Stimulated activated naive CD8-positive, alpha-beta T cell treated with anti-CD3 and anti-CD28 coated beads, Interleukin-15, Interleukin-2, amounts not matched to agents 100 ng/mL and 50 ng/mL, for 24 hours (primary cell): Measurements from ENCODE around the gene HLA-DRB1.

Experiments used
- H3K27ac Mint-ChIP-seq: one replicate; pipeline ENCODE4 v1.8.0; 2021; ENCODE audit warnings: mild to moderate bottlenecking, mixed read lengths
- H3K27me3 Mint-ChIP-seq: one replicate; pipeline ENCODE4 v1.8.0; 2021; ENCODE audit warnings: mixed read lengths
- H3K36me3 Mint-ChIP-seq: one replicate; pipeline ENCODE4 v1.8.0; 2021; ENCODE audit warnings: low read depth, mixed read lengths
- H3K4me1 Mint-ChIP-seq: one replicate; pipeline ENCODE4 v1.8.0; 2021; ENCODE audit warnings: low read depth, mixed read lengths
- H3K4me3 Mint-ChIP-seq: one replicate; pipeline ENCODE4 v1.8.0; 2021; ENCODE audit warnings: mild to moderate bottlenecking, mixed read lengths
- H3K9me3 Mint-ChIP-seq: one replicate; pipeline ENCODE4 v1.8.0; 2021; ENCODE audit warnings: mixed read lengths

The HLA-DRB1 gene

GRCh38 chr6:32615885-32616532 lies 26.4 kb upstream of the HLA-DRB1 start:
- H3K27ac Mint-ChIP-seq: peak overlapping the region; percentile 84
- H3K4me1 Mint-ChIP-seq: peaks cover 30% of the 10 kb centered on the region

GRCh38 chr6:32614366-32615081 lies 24.9 kb upstream of the HLA-DRB1 start:
- H3K4me1 Mint-ChIP-seq: peaks cover 26% of the 10 kb centered on the region
- H3K9me3 Mint-ChIP-seq: peaks cover 3% of the 10 kb centered on the region

More at GRCh38 chr6:32615885-32616532, 26.4 kb upstream of the HLA-DRB1 start:
- Mint-ChIP-seq H3K27me3 (no peaks in the 10 kb centered on the region), H3K9me3 (peaks cover 3% of the 10 kb centered on the region), H3K4me3 (no peak overlapping the region), H3K36me3 (no peaks in the 10 kb centered on the region)

GRCh38 chr6:32613475-32613874 lies 23.8 kb upstream of the HLA-DRB1 start:
- Mint-ChIP-seq H3K4me1 (peaks cover 27% of the 10 kb centered on the region), H3K4me3 (no peak overlapping the region), H3K9me3 (peaks cover 3% of the 10 kb centered on the region)

More at GRCh38 chr6:32614366-32615081, 24.9 kb upstream of the HLA-DRB1 start:
- Mint-ChIP-seq H3K36me3 (no peaks in the 10 kb centered on the region), H3K4me3 (no peak overlapping the region), H3K27me3 (no peaks in the 10 kb centered on the region), H3K27ac (no peak overlapping the region)

GRCh38 chr6:32610682-32611296 lies 21.1 kb upstream of the HLA-DRB1 start:
- no peaks in the 10 kb centered on the region for H3K9me3 Mint-ChIP-seq
- no peak overlapping the region for H3K4me3 Mint-ChIP-seq
- H3K27ac Mint-ChIP-seq: peak overlapping the region; percentile 54
- H3K27me3 Mint-ChIP-seq: no peaks in the 10 kb centered on the region
- no peaks in the 10 kb centered on the region for H3K36me3 Mint-ChIP-seq
- H3K4me1 Mint-ChIP-seq: peaks cover 34% of the 10 kb centered on the region

More at GRCh38 chr6:32613475-32613874, 23.8 kb upstream of the HLA-DRB1 start:
- H3K27me3 Mint-ChIP-seq: no peaks in the 10 kb centered on the region
- H3K27ac Mint-ChIP-seq: no peak overlapping the region
- H3K36me3 Mint-ChIP-seq: no peaks in the 10 kb centered on the region

GRCh38 chr6:32609731-32610640 lies 20.3 kb upstream of the HLA-DRB1 start:
- Mint-ChIP-seq H3K9me3 (no peaks in the 10 kb centered on the region), H3K4me1 (peaks cover 30% of the 10 kb centered on the region), H3K27ac (no peak overlapping the region), H3K4me3 (no peak overlapping the region), H3K27me3 (no peaks in the 10 kb centered on the region), H3K36me3 (no peaks in the 10 kb centered on the region)

- Mint-ChIP-seq H3K27ac (no peak overlapping the region), H3K4me1 (peaks cover 34% of the 10 kb centered on the region), H3K9me3 (no peaks in the 10 kb centered on the region), H3K27me3 (no peaks in the 10 kb centered on the region), H3K36me3 (no peaks in the 10 kb centered on the region), H3K4me3 (no peak overlapping the region)
These were observed 19.7 kb upstream of the HLA-DRB1 start for GRCh38 chr6:32609391-32609730.

- peak overlapping the region; percentile 9 for H3K27ac Mint-ChIP-seq
- H3K9me3 Mint-ChIP-seq: no peaks in the 10 kb centered on the region
- H3K27me3 Mint-ChIP-seq: no peaks in the 10 kb centered on the region
- no peak overlapping the region for H3K4me3 Mint-ChIP-seq
- H3K36me3 Mint-ChIP-seq: no peaks in the 10 kb centered on the region
- H3K4me1 Mint-ChIP-seq: peaks cover 36% of the 10 kb centered on the region
These were observed 18.7 kb upstream of the HLA-DRB1 start for GRCh38 chr6:32608362-32608761.

GRCh38 chr6:32607988-32608298 lies 18.3 kb upstream of the HLA-DRB1 start:
- peak overlapping the region; percentile 9 for H3K27ac Mint-ChIP-seq
- H3K4me3 Mint-ChIP-seq: no peak overlapping the region
- no peaks in the 10 kb centered on the region for H3K27me3 Mint-ChIP-seq
- no peaks in the 10 kb centered on the region for H3K36me3 Mint-ChIP-seq
- no peaks in the 10 kb centered on the region for H3K9me3 Mint-ChIP-seq
- peaks cover 40% of the 10 kb centered on the region for H3K4me1 Mint-ChIP-seq

- no peaks in the 10 kb centered on the region for H3K27me3 Mint-ChIP-seq
- H3K27ac Mint-ChIP-seq: peak overlapping the region; percentile 60
- H3K4me1 Mint-ChIP-seq: peaks cover 45% of the 10 kb centered on the region
- H3K36me3 Mint-ChIP-seq: no peaks in the 10 kb centered on the region
- H3K4me3 Mint-ChIP-seq: no peak overlapping the region
- no peaks in the 10 kb centered on the region for H3K9me3 Mint-ChIP-seq
These were observed 17.8 kb upstream of the HLA-DRB1 start for GRCh38 chr6:32607263-32607987.

GRCh38 chr6:32604434-32604877 lies 14.8 kb upstream of the HLA-DRB1 start:
- Mint-ChIP-seq H3K36me3 (no peaks in the 10 kb centered on the region), H3K27ac (peak overlapping the region; percentile 53)

GRCh38 chr6:32603888-32604287 lies 14.2 kb upstream of the HLA-DRB1 start:
- Mint-ChIP-seq H3K27me3 (no peaks in the 10 kb centered on the region), H3K27ac (peak overlapping the region; percentile 50), H3K36me3 (no peaks in the 10 kb centered on the region), H3K4me1 (peaks cover 54% of the 10 kb centered on the region), H3K9me3 (no peaks in the 10 kb centered on the region), H3K4me3 (peak overlapping the region; percentile 1)

More at GRCh38 chr6:32604434-32604877, 14.8 kb upstream of the HLA-DRB1 start:
- H3K4me1 Mint-ChIP-seq: peaks cover 54% of the 10 kb centered on the region
- H3K4me3 Mint-ChIP-seq: peak overlapping the region; percentile 1
- no peaks in the 10 kb centered on the region for H3K9me3 Mint-ChIP-seq
- H3K27me3 Mint-ChIP-seq: no peaks in the 10 kb centered on the region

GRCh38 chr6:32603222-32603621 lies 13.6 kb upstream of the HLA-DRB1 start:
- H3K36me3 Mint-ChIP-seq: no peaks in the 10 kb centered on the region
- H3K27me3 Mint-ChIP-seq: no peaks in the 10 kb centered on the region
- no peaks in the 10 kb centered on the region for H3K9me3 Mint-ChIP-seq
- peaks cover 50% of the 10 kb centered on the region for H3K4me1 Mint-ChIP-seq
- no peak overlapping the region for H3K27ac Mint-ChIP-seq
- H3K4me3 Mint-ChIP-seq: no peak overlapping the region

- H3K4me3 Mint-ChIP-seq: no peak overlapping the region
- no peaks in the 10 kb centered on the region for H3K27me3 Mint-ChIP-seq
- H3K36me3 Mint-ChIP-seq: no peaks in the 10 kb centered on the region
- H3K4me1 Mint-ChIP-seq: peaks cover 43% of the 10 kb centered on the region
- H3K9me3 Mint-ChIP-seq: no peaks in the 10 kb centered on the region
- peak overlapping the region; percentile 38 for H3K27ac Mint-ChIP-seq
These were observed 12.7 kb upstream of the HLA-DRB1 start for GRCh38 chr6:32602383-32602782.

GRCh38 chr6:32597024-32597423 lies 7.4 kb upstream of the HLA-DRB1 start:
- H3K9me3 Mint-ChIP-seq: no peaks in the 10 kb centered on the region
- no peak overlapping the region for H3K4me3 Mint-ChIP-seq
- peak overlapping the region; percentile 16 for H3K27ac Mint-ChIP-seq
- peaks cover 8% of the 10 kb centered on the region for H3K4me1 Mint-ChIP-seq
- H3K36me3 Mint-ChIP-seq: no peaks in the 10 kb centered on the region
- H3K27me3 Mint-ChIP-seq: peaks cover 2% of the 10 kb centered on the region
